ENCODE results near the gene CACNA1C. TPM values are rescaled to one million over a fixed set of nuclear protein-coding genes. Genes with fewer than 3 reads are reported as not detected.

CACNA1C gene
- total RNA-seq, 2 donors from 2014 or later = 0.84 to 10.2 TPM

DNA sequence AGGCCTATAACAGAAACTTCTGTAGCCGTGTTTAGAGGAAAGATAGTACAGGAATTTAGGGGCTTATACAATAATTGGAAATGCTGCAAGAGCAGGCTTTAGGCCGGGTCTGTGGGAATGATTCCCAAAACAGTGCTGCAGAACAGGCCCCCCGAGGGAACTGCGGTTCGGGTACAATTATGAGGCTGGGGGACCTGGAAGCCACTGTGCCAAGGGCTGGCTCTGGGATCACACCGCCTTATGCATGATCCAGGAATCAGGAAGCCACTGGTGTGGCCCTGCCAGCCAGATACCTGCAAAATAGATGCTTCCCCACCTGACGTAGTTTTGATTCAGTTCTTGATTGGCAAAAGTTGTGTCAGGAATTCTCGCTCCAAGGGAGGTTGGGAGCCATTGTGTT lies 55.4 kb downstream of the CACNA1C start:
- Histone ChIP-seq H3K9ac (ENCODE audit: low read depth in 2 of 2, low read length in 2 of 2) (no peak overlapping the region), H3K27me3 (no peaks in the 10 kb centered on the region), H3K27ac (no peak overlapping the region), H3K36me3 (no peaks in the 10 kb centered on the region), H3K4me1 (no peaks in the 10 kb centered on the region), H3K4me3 (no peak overlapping the region), H3K9me3 (no peaks in the 10 kb centered on the region)
- TF ChIP-seq, protein P1, sequence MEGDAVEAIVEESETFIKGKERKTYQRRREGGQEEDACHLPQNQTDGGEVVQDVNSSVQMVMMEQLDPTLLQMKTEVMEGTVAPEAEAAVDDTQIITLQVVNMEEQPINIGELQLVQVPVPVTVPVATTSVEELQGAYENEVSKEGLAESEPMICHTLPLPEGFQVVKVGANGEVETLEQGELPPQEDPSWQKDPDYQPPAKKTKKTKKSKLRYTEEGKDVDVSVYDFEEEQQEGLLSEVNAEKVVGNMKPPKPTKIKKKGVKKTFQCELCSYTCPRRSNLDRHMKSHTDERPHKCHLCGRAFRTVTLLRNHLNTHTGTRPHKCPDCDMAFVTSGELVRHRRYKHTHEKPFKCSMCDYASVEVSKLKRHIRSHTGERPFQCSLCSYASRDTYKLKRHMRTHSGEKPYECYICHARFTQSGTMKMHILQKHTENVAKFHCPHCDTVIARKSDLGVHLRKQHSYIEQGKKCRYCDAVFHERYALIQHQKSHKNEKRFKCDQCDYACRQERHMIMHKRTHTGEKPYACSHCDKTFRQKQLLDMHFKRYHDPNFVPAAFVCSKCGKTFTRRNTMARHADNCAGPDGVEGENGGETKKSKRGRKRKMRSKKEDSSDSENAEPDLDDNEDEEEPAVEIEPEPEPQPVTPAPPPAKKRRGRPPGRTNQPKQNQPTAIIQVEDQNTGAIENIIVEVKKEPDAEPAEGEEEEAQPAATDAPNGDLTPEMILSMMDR (IDR thresholded peaks at IDR 0.05) = no peak
- intact Hi-C loops (cut with DNase I) = no loop called here
- DNase-seq = no peak

DNA sequence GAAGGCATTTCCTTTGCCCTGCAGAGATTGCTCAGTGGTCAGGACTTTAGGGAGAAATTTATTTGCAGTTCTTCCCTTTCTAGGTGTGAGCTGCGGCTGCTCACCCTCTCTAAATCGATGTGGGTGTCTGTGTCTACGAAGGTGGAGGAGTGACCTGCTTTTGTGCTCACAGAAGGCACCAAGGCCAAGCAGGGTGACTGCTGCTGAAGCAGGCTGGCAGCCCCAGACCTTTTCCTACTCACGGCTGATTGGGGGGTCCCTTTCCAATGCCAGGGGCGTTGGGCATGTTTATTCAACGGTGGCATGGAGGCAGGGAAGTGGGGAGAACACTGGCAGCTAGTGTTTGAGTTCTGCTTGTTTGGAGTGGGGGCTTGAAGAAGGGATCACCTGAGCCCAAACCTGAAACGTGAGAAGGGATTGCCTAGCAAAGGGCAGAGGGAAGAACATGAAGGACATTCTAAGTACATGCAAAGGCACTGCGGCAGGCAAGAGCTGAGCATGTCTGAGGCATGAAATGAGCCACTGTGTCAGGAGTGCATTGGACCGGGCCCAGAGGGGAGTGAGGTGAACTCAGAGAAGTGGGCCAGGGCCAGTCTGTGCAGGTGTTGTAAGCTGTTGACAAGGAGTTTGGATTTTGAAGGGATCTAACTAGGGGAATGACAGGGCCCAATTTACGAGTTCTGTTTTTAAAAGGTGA lies 56.3 kb downstream of the CACNA1C start:
- Histone ChIP-seq H3K36me3 (no peaks in the 10 kb centered on the region), H3K9ac (ENCODE audit: low read depth in 2 of 2, low read length in 2 of 2) (no peak overlapping the region), H3K27me3 (no peaks in the 10 kb centered on the region), H3K4me1 (no peaks in the 10 kb centered on the region), H3K4me3 (no peak overlapping the region), H3K9me3 (no peaks in the 10 kb centered on the region), H3K27ac (no peak overlapping the region)
- intact Hi-C loops (cut with DNase I) = no loop called here
- TF ChIP-seq, protein P1 (IDR thresholded peaks at IDR 0.05) = no peak
- no peak for DNase-seq

DNA sequence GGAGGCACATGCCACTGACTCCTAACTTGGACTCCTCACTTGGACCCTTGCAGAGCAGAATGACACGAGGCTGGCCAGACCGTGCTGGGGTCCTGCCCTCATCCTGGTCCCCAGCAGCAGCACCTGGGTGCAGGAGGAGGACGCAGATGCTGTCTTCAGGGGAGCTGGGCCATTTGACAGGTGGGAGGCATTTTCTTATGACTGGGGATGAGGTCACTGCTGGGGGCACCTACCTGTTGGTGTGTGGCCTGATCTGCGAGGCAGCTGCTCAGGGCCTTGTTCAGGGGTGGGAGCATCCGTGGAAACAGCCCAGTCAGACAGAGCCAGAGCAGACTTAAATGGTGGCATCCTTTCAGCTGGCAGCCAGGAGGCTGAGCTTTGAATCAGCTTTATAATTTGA lies 57.3 kb downstream of the CACNA1C start:
- H3K36me3 ChIP-seq = no peaks in the 10 kb centered on the region
- H3K27ac ChIP-seq = no peak overlapping the region
- no peaks in the 10 kb centered on the region for H3K9me3 ChIP-seq
- no peaks in the 10 kb centered on the region for H3K27me3 ChIP-seq
- TF ChIP-seq, protein P1 (IDR thresholded peaks at IDR 0.05) = no peak
- no peak overlapping the region for H3K9ac ChIP-seq (ENCODE audit: low read depth in 2 of 2, low read length in 2 of 2)
- no peak overlapping the region for H3K4me3 ChIP-seq
- H3K4me1 ChIP-seq = no peaks in the 10 kb centered on the region
- intact Hi-C loops (cut with DNase I) = no loop called here
- DNase-seq = no peak

- Histone ChIP-seq H3K9me3 (no peaks in the 10 kb centered on the region), H3K27me3 (no peaks in the 10 kb centered on the region), H3K27ac (no peak overlapping the region), H3K4me1 (no peaks in the 10 kb centered on the region), H3K9ac (ENCODE audit: low read depth in 2 of 2, low read length in 2 of 2) (no peak overlapping the region), H3K4me3 (no peak overlapping the region), H3K36me3 (no peaks in the 10 kb centered on the region)
- TF ChIP-seq, protein P1 (IDR thresholded peaks at IDR 0.05) = no peak
- intact Hi-C loops (cut with DNase I) = no loop called here
- no peak for DNase-seq
These were observed 58.2 kb downstream of the CACNA1C start for GRCh38 chr12:2110849-2111566.

DNA sequence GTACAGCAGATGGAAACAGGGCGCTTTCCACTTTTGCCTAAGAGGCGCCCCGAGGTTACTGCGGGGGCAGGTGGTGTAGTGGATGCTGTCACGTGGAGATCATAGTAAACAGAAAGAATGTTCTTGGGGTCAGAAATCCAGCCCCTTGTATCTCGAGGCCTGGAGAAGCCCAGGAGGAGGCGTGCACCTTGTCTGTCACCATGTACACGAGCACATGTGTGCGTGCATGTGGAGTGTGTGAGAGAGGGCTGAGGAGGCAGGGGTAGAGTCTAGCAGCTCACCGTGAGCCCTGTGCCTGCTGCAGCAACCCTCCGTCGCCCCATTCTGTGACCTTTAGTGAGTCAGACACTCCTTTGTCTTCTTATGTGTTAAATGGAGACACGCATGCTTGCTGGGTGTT lies 59.0 kb downstream of the CACNA1C start:
- DNase-seq = no peak
- no peak overlapping the region for H3K4me3 ChIP-seq
- no peak overlapping the region for H3K27ac ChIP-seq
- TF ChIP-seq, protein P1 (IDR thresholded peaks at IDR 0.05) = no peak
- intact Hi-C loops (cut with DNase I) = no loop called here
- no peaks in the 10 kb centered on the region for H3K27me3 ChIP-seq
- no peaks in the 10 kb centered on the region for H3K9me3 ChIP-seq
- H3K36me3 ChIP-seq = no peaks in the 10 kb centered on the region
- no peak overlapping the region for H3K9ac ChIP-seq (ENCODE audit: low read depth in 2 of 2, low read length in 2 of 2)
- no peaks in the 10 kb centered on the region for H3K4me1 ChIP-seq
